Adrenal gland (tissue), 12 donors: ENCODE results near the gene MYADML2. TPM values are rescaled to one million over a fixed set of nuclear protein-coding genes. Genes with fewer than 3 reads are reported as not detected.

ENCODE experiments used
- DNase-seq, 7 donors: peaks; one replicate each; pipeline ENCODE4 v3.0.0-alpha.2; 2019 to 2020
- H3K27ac ChIP-seq, 5 donors: fragments of 200-600 bp; sonication (generic) in 4 of 5; 1 replicate in 3 of 5; 2 replicates in 2 of 5; pipeline versions ENCODE4 v1.5.1 to v1.8.0; 2016 to 2020; ENCODE audit warnings: mild to moderate bottlenecking in 1 of 5
- H3K27me3 ChIP-seq: fragments of 200-600 bp; 2 replicates; pipeline ENCODE4 v1.8.0; 2021
- H3K36me3 ChIP-seq, 2 donors: fragments of 200-600 bp; replicated peaks in 1 of 2; 1 replicate in 1 of 2; 2 replicates in 1 of 2; pipeline versions ENCODE4 v1.5.1 to v1.8.0; 2018 to 2022
- H3K4me1 ChIP-seq, 2 donors: fragments of 200-600 bp; replicated peaks in 1 of 2; 1 replicate in 1 of 2; 2 replicates in 1 of 2; pipeline versions ENCODE4 v1.5.1 to v1.8.0; 2018 to 2021
- H3K4me3 ChIP-seq, 4 donors: fragments of 200-600 bp; sonication (generic) in 3 of 4; one replicate each; pipeline ENCODE4 v1.5.1; 2016 to 2018
- H3K9me3 ChIP-seq, 3 donors: fragments of 200-600 bp; sonication (generic) in 1 of 3; replicated peaks in 1 of 3; 1 replicate in 2 of 3; 2 replicates in 1 of 3; pipeline versions ENCODE4 v1.5.1 to v1.8.0; 2016 to 2021
- POLR2A ChIP-seq, 2 donors: fragments of 450-650 bp; IDR thresholded peaks; one replicate each; pipeline ENCODE4 v1.6.1; 2017; ENCODE audit warnings: antibody characterized with exemption in 2 of 2, mild to moderate bottlenecking in 2 of 2, moderate library complexity in 1 of 2
- WGBS, 4 donors: extraction: QIAGEN DNeasy Blood & Tissue Kit in 2 of 4; methylation state at CpG; one replicate each; pipeline versions ENCODE4 v1.1.5 to v1.1.7; 2013 to 2017; 5-methylcytosine and 5-hydroxymethylcytosine counted together
- intact Hi-C, 2 donors: fragments of 100-400 bp; cut with DNase I; formaldehyde crosslinking; loops; one replicate each; pipeline versions ENCODE4 v1.14.1 to v1.15.0; 2022 to 2023
- polyA plus RNA-seq, 3 donors: library from polyadenylated mRNA; stranded (reverse); fragments of 200-250 nt in 2 of 3; fragments of 350-450 nt in 1 of 3; fragmentation: Illumina TruSeq in 1 of 3; extraction: RNeasy Lipid Tissue Mini Kit (QIAGEN cat#74804) in 1 of 3; gene quantifications; one replicate each; pipeline ENCODE4 v1.2.3, GENCODE V29; 2013 to 2014
- total RNA-seq, 9 donors: library from RNA; depleted of rRNA in 4 of 9; stranded (reverse); fragments of >200 nt in 4 of 9; fragments of 120-200 nt in 1 of 9; fragmentation: NEBNext Ultra II Directional in 1 of 9; extraction: Animal tissue kit (Norgen Biotek cat#: 25700) in 1 of 9; gene quantifications; one replicate each; pipeline versions ENCODE4 v1.1.0 to v1.2.4, GENCODE V29; 2013 to 2023
- TF ChIP-seq, protein P1 (sequence below), 6 experiments: fragments of 450-650 bp in 4 of 6; fragments of 200-600 bp in 2 of 6; sonication (generic) in 1 of 6; IDR thresholded peaks; 1 replicate in 5 of 6; 2 replicates in 1 of 6; pipeline versions ENCODE4 v1.5.1 to v1.8.0; 2016 to 2021; ENCODE audit warnings: antibody characterized with exemption in 6 of 6, mild to moderate bottlenecking in 2 of 6, moderate library complexity in 1 of 6
- donor health status: healthy with polysubstance abuse.
- donor health status: Bipolar disorder and iron deficiency.
- donor health status: DM: yes; HTN: yes; CAD: no.
- donor health status: DM: no; HTN: no; CAD: no.
- donor health status: DM: no; HTN: no; CAD: no.
- donor health status: DM: yes; HTN: yes; CAD: no.

MYADML2 gene
- total and polyA plus RNA-seq, 12 donors, result not detected

DNA sequence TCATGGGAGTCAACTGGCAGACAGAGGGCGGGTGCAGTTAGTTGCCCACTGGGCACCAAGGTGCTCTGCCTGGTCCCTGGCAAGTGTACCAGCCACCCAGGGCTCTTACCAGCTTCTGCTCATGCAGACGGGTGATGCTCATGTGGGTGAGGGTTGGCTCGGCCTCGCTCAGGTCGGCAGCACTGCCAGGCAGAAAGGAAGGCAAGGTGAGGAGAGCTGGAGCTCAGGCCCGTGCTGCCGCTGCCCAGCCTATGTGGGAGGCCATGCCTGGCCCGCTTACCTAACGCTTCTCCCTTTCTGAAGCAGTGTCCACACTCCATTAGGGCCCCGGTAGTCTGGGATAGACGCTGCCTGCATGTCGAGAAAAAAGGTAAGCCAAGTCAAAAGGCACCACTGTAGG is 31.7 kb downstream of the MYADML2 start:
- peaks cover 19 to 27% of the 10 kb centered on the region in 2 donors for H3K4me1 ChIP-seq

DNA sequence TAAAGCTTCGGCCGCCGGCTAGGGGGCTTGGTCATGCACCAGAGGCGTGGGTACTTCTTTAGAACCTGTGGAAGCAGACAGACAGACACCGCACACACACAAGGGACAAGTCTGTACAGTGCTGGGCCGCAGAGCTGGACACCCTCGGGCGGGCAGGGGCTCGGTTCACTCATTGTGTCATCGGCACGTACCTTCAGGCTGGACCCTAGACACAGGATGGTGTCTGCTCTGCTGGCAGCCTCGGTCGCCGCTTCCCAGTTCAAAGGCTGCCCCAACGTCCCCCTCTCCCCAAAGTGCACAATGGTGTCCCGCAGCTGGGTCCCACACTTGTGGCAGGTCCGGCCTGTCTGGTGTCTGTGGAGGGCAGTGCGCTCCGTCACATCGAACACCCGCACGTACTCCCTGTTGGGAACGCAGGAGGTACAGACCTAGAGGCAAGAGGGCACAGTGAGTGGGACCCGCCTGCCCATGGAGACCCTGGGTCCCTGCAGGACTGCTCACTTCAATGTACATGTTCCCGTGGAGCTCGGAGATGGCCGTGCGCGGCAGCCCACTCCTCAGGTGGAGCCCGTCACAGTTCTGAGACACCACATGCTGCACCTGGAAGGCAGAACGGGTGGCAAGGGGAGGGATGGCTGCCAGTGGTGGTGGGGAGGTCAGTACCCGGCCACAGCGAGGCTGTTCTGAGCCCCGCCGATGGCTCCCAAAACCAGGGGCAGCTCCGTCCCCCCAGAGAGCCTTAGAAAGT is 32.8 kb downstream of the MYADML2 start:
- Histone ChIP-seq H3K4me3 (no peak overlapping the region), H3K36me3 (peaks cover 0 to 36% of the 10 kb centered on the region in 2 donors), H3K4me1 (peaks cover 21 to 31% of the 10 kb centered on the region in 2 donors), H3K27ac (no peak overlapping the region), H3K9me3 (no peaks in the 10 kb centered on the region), H3K27me3 (no peaks in the 10 kb centered on the region)
- no peak for DNase-seq
- 94 to 97% (median 96%) methylated on average over 21 to 36 of the region's 36 CpGs for WGBS, 4 donors
- no peak for TF ChIP-seq POLR2A (IDR thresholded peaks at IDR 0.05)
- TF ChIP-seq, protein P1, sequence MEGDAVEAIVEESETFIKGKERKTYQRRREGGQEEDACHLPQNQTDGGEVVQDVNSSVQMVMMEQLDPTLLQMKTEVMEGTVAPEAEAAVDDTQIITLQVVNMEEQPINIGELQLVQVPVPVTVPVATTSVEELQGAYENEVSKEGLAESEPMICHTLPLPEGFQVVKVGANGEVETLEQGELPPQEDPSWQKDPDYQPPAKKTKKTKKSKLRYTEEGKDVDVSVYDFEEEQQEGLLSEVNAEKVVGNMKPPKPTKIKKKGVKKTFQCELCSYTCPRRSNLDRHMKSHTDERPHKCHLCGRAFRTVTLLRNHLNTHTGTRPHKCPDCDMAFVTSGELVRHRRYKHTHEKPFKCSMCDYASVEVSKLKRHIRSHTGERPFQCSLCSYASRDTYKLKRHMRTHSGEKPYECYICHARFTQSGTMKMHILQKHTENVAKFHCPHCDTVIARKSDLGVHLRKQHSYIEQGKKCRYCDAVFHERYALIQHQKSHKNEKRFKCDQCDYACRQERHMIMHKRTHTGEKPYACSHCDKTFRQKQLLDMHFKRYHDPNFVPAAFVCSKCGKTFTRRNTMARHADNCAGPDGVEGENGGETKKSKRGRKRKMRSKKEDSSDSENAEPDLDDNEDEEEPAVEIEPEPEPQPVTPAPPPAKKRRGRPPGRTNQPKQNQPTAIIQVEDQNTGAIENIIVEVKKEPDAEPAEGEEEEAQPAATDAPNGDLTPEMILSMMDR (IDR thresholded peaks at IDR 0.05), result no peak
- intact Hi-C loops, result no loop called here

More for the DNA sequence above, 31.7 kb downstream of the MYADML2 start:
- no peaks in the 10 kb centered on the region for H3K9me3 ChIP-seq
- H3K36me3 ChIP-seq, result peaks cover 0 to 36% of the 10 kb centered on the region in 2 donors
- H3K27ac ChIP-seq, result no peak overlapping the region
- no peak overlapping the region for H3K4me3 ChIP-seq
- no peaks in the 10 kb centered on the region for H3K27me3 ChIP-seq
- DNase-seq, result no peak
- intact Hi-C loops, result no loop called here
- TF ChIP-seq, protein P1 (IDR thresholded peaks at IDR 0.05), result no peak
- no peak for TF ChIP-seq POLR2A (IDR thresholded peaks at IDR 0.05)
- 90 to 94% (median 93%) methylated on average over 5 to 12 of the region's 12 CpGs for WGBS, 4 donors

DNA sequence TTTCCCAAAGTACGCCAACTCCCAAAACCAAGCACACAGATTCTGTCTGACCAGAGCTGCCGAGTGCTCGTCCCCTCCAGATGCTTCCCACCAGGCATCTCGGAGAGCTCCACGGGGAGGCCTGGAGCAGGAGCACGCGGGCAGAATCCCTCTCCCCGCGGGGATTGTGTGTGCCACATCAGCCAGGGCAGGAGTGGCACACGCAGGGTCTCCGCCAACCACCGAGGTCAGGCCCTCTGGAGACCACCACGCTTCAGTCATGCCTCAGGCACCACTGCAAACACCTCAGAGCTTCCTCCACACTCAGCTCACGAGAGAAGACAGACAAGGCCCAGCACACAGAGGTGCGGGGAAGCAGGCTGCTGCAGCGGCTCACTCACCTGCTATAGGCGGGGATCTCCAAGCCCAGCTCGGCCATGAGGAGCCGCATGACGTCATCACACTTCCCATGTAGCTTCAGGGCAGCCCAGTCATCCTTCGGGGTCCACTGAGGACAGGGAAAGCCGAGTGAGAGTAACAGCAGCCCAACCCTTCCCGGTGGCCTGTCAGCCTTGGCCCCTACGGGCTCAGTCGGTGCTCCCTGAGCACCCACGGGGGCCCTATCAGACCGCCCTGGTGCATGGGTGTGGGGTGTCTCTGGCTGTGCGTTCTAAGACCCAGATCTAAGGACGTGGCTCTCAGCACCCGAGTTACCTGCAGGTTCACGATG is 33.5 kb downstream of the MYADML2 start:
- WGBS, 4 donors, result 91 to 95% (median 92%) methylated on average over 23 to 31 of the region's 31 CpGs
- Histone ChIP-seq H3K4me1 (peaks cover 21 to 31% of the 10 kb centered on the region in 2 donors), H3K9me3 (no peaks in the 10 kb centered on the region), H3K36me3 (peaks cover 0 to 36% of the 10 kb centered on the region in 2 donors), H3K27me3 (no peaks in the 10 kb centered on the region), H3K27ac (no peak overlapping the region), H3K4me3 (no peak overlapping the region)
- TF ChIP-seq, protein P1 (IDR thresholded peaks at IDR 0.05), result no peak
- TF ChIP-seq POLR2A (IDR thresholded peaks at IDR 0.05), result no peak
- no peak for DNase-seq
- intact Hi-C loops, result no loop called here

DNA sequence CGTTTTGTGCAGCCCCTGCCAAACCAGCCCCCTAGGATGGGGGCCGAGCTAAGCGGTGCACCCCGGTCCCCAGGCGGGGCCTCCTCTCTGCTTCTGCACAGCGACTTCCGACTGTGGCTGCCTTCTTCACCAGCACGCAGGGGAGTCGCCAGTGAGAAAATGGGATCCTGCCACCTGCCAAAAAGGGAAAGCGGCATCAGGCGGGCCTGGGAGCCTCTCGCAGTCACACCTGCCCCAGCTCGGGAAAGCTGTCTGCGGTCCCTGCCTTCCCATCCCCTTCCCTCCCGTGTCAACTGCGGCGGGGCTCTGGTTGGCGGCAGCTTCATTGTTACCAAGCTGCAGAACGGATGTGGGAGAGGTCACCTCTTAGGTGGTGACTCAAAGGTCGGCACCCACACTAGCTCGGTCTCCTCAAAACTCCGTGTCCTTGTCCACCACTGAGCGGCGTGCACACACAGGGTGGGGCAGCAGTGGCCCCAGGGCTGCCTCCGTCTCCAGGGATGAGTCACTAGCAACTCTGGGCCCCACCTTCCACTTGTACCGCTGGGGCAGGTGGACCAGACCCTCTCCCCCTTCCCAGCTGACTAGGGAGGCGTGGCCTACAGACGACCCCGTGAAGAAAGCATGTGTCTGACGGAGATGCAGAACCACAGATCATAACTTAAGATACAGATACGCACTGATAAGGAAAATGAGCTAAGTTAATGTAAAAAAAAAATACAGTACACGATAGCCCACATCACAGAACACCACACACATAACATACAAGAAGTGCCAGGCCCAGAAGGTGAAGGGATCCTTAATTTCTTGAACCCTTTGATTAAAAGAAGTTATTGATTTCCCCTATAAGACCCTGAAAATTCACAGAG is 34.4 kb downstream of the MYADML2 start:
- no peak overlapping the region for H3K4me3 ChIP-seq
- intact Hi-C loops, result no loop called here
- 87 to 93% (median 91%) methylated on average over 30 to 32 of the region's 32 CpGs for WGBS, 4 donors
- no peak for TF ChIP-seq POLR2A (IDR thresholded peaks at IDR 0.05)
- TF ChIP-seq, protein P1 (IDR thresholded peaks at IDR 0.05), result no peak
- DNase-seq, result no peak
- H3K9me3 ChIP-seq, result no peaks in the 10 kb centered on the region
- no peak overlapping the region for H3K27ac ChIP-seq
- H3K36me3 ChIP-seq, result peaks cover 0 to 36% of the 10 kb centered on the region in 2 donors
- H3K4me1 ChIP-seq, result peaks cover 17 to 26% of the 10 kb centered on the region in 2 donors
- H3K27me3 ChIP-seq, result no peaks in the 10 kb centered on the region
